ENCODE data around the gene NAT9. TPM values are rescaled to one million over a fixed set of nuclear protein-coding genes. Genes with fewer than 3 reads are reported as not detected.

The NAT9 gene
- total RNA-seq, 3 donors from 2014 or later, result 35.8 to 40.6 (median 39.8) TPM

- peaks cover 15% of the 10 kb centered on the region for H3K4me1 ChIP-seq (ENCODE audit: low read depth)
- intact Hi-C loops (cut with DNase I, micrococcal nuclease), result loop anchor here in 1 of 2 donors (2.0 kb wide), 1 partner anchor 25 kb away; no protein-coding TSS in a partner anchor
Measured at GRCh38 chr17:74771319-74771914, 4.7 kb downstream of the NAT9 start.

DNA sequence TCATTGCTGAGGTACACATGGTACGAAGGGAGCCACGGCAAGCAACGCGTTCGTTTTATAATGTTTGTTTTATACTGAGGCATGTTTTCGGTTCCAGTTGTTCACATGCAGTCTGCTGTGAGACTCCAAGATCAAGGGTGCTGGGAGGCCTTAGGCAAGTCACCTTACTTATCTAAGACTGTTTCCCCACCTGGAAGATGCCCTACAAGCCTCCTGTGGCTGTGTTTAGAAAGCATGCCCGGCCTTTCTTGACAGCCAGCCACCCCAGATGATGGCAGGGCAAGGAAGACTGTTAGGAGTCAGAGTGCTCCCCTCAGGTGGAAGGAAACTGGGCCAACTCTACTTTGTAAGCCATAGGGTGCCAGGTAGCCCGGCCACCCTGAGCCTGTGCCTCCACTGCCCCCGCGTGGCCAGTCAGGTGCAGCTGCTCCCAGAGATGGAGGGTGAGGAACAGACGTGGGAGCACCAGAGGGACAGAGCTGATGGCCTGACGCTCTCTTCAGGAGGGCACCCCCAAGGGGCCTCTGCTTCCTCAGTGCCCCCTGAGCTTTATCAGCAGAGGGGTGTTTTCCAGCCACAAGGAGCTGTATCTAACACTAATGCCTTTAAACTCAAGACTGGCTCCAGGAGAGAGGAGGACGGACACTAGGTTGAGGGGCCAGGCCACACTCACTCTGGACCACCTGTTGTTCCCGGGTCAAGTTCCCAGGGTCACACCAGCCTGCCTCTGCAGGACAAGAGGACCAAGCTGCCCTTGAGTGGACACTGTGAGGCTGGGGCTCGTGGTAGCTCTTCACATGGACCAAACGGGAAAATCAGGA lies 5.4 kb downstream of the NAT9 start:
- TF ChIP-seq, protein P1, sequence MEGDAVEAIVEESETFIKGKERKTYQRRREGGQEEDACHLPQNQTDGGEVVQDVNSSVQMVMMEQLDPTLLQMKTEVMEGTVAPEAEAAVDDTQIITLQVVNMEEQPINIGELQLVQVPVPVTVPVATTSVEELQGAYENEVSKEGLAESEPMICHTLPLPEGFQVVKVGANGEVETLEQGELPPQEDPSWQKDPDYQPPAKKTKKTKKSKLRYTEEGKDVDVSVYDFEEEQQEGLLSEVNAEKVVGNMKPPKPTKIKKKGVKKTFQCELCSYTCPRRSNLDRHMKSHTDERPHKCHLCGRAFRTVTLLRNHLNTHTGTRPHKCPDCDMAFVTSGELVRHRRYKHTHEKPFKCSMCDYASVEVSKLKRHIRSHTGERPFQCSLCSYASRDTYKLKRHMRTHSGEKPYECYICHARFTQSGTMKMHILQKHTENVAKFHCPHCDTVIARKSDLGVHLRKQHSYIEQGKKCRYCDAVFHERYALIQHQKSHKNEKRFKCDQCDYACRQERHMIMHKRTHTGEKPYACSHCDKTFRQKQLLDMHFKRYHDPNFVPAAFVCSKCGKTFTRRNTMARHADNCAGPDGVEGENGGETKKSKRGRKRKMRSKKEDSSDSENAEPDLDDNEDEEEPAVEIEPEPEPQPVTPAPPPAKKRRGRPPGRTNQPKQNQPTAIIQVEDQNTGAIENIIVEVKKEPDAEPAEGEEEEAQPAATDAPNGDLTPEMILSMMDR (IDR thresholded peaks at IDR 0.05), result peak; percentile 80
- Histone ChIP-seq H3K4me3 (no peak overlapping the region), H3K36me3 (ENCODE audit: low read depth) (no peaks in the 10 kb centered on the region), H3K4me1 (ENCODE audit: low read depth) (peaks cover 15% of the 10 kb centered on the region), H3K9me3 (no peaks in the 10 kb centered on the region)
- DNase-seq (peak; percentile 79 to 88 (median 83)), ATAC-seq (peak; percentile 91)
- intact Hi-C loops (cut with DNase I, micrococcal nuclease), result loop anchor here in 1 of 2 donors (2.0 kb wide), 1 partner anchor 24 kb away; no protein-coding TSS in a partner anchor

More at GRCh38 chr17:74771319-74771914, 4.7 kb downstream of the NAT9 start:
- Histone ChIP-seq H3K9me3 (no peaks in the 10 kb centered on the region), H3K4me3 (no peak overlapping the region), H3K36me3 (ENCODE audit: low read depth) (no peaks in the 10 kb centered on the region)
- TF ChIP-seq, protein P1 (IDR thresholded peaks at IDR 0.05), result no peak
- DNase-seq (no peak), ATAC-seq (no peak)

DNA sequence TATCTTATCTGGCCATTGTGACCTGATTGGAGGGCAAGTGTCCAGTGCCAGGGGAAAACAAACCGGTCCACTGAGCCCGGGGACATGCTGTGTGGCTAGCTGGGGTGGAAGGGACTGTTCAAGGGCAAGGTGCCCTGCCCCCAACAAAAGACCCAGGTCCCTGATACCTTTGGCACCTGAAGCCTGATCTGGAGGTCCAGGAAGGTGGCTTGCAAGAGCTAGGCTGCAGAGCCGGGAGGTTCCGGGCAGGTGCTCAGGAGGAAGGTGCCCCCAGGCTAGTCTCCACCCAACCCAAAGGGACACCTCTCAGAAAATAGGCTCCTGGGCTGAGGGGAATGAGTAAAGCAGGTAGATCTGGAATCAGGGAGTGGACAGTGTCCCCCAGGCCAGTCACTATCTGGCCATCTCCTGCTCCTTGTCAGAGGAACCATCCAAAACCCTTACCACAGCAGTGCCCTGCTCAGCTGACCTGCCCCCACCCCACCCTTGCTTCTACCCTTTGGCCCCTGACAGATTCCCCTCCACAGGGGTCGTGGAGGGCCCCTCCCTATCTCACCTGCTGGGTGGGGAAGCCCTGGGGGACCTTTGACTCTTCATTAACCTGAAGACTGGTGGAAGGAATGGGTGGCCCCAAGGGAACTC lies 6.2 kb downstream of the NAT9 start:
- ATAC-seq, result no peak
- TF ChIP-seq, protein P1 (IDR thresholded peaks at IDR 0.05), result no peak
- intact Hi-C loops (cut with DNase I, micrococcal nuclease), result loop anchor here in 1 of 2 donors (2.0 kb wide), 1 partner anchor 23 kb away; no protein-coding TSS in a partner anchor
- no peak overlapping the region for H3K4me3 ChIP-seq
- no peaks in the 10 kb centered on the region for H3K9me3 ChIP-seq
- no peaks in the 10 kb centered on the region for H3K36me3 ChIP-seq (ENCODE audit: low read depth)
- peaks cover 8% of the 10 kb centered on the region for H3K4me1 ChIP-seq (ENCODE audit: low read depth)
- DNase-seq, result no peak

DNA sequence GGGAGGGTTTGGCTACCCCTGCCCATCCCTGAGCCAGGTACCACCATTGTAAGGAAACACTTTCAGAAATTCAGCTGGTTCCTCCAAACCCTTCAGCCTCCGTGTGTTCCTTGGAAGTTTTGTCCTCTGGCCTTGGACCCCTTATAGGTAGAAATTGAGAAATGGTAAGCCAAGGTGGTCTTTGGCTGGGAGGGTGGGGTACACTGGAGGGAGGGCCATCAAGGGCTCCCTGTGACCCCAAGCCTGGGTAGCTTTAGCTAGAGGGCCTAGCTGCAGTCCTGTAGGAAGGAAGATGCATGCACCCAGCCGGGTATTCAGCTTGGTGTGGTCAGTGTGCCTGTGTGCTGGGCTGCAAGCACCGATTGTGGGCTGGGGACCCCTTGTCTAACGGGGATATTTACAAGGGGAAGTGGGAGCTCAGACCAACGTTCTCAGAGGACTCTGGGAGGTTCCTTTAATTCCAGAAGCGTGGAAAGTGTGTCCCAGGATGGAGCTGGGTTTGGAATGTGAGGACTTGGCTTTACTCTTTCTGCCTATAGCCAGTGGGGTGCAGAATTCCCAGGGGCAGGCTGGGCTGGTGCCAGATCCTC lies 6.8 kb downstream of the NAT9 start:
- no peak for ATAC-seq
- intact Hi-C loops (cut with DNase I, micrococcal nuclease), result no loop called here
- H3K4me3 ChIP-seq, result no peak overlapping the region
- H3K9me3 ChIP-seq, result no peaks in the 10 kb centered on the region
- H3K36me3 ChIP-seq (ENCODE audit: low read depth), result no peaks in the 10 kb centered on the region
- DNase-seq, result no peak
- H3K4me1 ChIP-seq (ENCODE audit: low read depth), result peaks cover 10% of the 10 kb centered on the region
- TF ChIP-seq, protein P1 (IDR thresholded peaks at IDR 0.05), result no peak

DNA sequence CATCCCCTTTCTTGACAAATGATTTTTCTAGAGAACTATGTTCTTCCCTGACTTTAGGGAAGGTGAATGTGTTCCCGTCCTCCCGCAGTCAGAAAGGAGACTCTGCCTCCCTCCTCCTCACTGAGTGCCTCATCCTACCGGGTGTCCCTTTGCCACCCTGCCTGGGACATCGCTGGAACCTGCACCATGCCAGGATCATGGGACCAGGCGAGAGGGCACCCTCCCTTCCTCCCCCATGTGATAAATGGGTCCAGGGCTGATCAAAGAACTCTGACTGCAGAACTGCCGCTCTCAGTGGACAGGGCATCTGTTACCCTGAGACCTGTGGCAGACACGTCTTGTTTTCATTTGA lies 7.4 kb downstream of the NAT9 start:
- intact Hi-C loops (cut with DNase I, micrococcal nuclease), result no loop called here
- no peak for DNase-seq
- Histone ChIP-seq H3K9me3 (no peaks in the 10 kb centered on the region), H3K36me3 (ENCODE audit: low read depth) (no peaks in the 10 kb centered on the region), H3K4me1 (ENCODE audit: low read depth) (peaks cover 16% of the 10 kb centered on the region), H3K4me3 (no peak overlapping the region)
- ATAC-seq, result no peak
- TF ChIP-seq, protein P1 (IDR thresholded peaks at IDR 0.05), result no peak

Data from mucosa of descending colon (tissue), 3 donors.